Progenitor cell of endocrine pancreas (in vitro differentiated cells): ENCODE measurements around the gene PSMB9. TPM values are rescaled to one million over a fixed set of nuclear protein-coding genes. Genes with fewer than 3 reads are reported as not detected.

Experiments used
- DNase-seq: peaks from one replicate; pipeline ENCODE4 v3.0.0; 2021; ENCODE audit warnings: low spot score; ENCODE audit not compliant: unreplicated experiment
- H3K27ac Mint-ChIP-seq: 2 replicates; pipeline ENCODE4 v1.8.0; 2021; ENCODE audit warnings: mild to moderate bottlenecking, moderate library complexity, mixed read lengths
- H3K27me3 Mint-ChIP-seq: 2 replicates; pipeline ENCODE4 v1.8.0; 2021; ENCODE audit warnings: mixed read lengths
- H3K36me3 Mint-ChIP-seq: 2 replicates; pipeline ENCODE4 v1.8.0; 2022; ENCODE audit warnings: mixed read lengths; ENCODE audit not compliant: insufficient read depth
- H3K4me1 Mint-ChIP-seq: 2 replicates; pipeline ENCODE4 v1.8.0; 2021; ENCODE audit warnings: low read depth, mixed read lengths
- H3K4me3 Mint-ChIP-seq: 2 replicates; pipeline ENCODE4 v1.8.0; 2021; ENCODE audit warnings: low read depth, mild to moderate bottlenecking, moderate library complexity, mixed read lengths
- H3K9me3 Mint-ChIP-seq: 2 replicates; pipeline ENCODE4 v1.8.0; 2021; ENCODE audit warnings: low read depth, mixed read lengths
- total RNA-seq: library from RNA; stranded (reverse); gene quantifications from 2 replicates; pipeline ENCODE4 v1.2.1, GENCODE V29; 2021
- TF ChIP-seq, protein P1 (sequence below): fragments of 200-600 bp; sonication (generic); IDR thresholded peaks from one replicate; pipeline ENCODE4 v1.5.0; 2021; ENCODE audit warnings: antibody characterized with exemption, mild to moderate bottlenecking; ENCODE audit not compliant: unreplicated experiment

The PSMB9 gene
- total RNA-seq, 1 donor from 2014 or later: not detected

DNA sequence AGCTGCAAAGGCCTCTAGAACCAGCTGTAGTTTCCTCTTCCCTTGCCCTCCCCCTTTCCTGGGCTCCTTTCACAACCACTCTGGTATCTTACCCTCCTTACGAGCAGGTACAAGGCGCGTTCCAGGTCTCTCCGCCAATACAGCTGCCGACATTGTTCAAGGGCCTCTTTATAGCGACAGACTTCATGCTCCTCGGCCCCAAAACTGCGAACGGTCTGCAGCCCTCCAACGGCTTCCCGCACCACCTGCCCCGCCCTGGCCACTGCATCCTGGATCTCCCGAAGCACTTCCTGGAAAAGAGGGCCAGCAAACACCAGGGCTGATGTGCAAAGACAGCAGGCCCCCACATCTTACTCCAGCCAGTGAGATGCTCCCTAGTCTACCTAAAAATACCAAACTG, 21.5 kb upstream of the PSMB9 start:
- TF ChIP-seq, protein P1, sequence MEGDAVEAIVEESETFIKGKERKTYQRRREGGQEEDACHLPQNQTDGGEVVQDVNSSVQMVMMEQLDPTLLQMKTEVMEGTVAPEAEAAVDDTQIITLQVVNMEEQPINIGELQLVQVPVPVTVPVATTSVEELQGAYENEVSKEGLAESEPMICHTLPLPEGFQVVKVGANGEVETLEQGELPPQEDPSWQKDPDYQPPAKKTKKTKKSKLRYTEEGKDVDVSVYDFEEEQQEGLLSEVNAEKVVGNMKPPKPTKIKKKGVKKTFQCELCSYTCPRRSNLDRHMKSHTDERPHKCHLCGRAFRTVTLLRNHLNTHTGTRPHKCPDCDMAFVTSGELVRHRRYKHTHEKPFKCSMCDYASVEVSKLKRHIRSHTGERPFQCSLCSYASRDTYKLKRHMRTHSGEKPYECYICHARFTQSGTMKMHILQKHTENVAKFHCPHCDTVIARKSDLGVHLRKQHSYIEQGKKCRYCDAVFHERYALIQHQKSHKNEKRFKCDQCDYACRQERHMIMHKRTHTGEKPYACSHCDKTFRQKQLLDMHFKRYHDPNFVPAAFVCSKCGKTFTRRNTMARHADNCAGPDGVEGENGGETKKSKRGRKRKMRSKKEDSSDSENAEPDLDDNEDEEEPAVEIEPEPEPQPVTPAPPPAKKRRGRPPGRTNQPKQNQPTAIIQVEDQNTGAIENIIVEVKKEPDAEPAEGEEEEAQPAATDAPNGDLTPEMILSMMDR: no peak
- no peak for DNase-seq
- H3K27ac Mint-ChIP-seq: no peak overlapping the region
- H3K27me3 Mint-ChIP-seq: peaks cover 58% of the 10 kb centered on the region
- no peaks in the 10 kb centered on the region for H3K36me3 Mint-ChIP-seq
- H3K4me1 Mint-ChIP-seq: peaks cover 9% of the 10 kb centered on the region
- no peaks in the 10 kb centered on the region for H3K9me3 Mint-ChIP-seq
- H3K4me3 Mint-ChIP-seq: no peak overlapping the region

DNA sequence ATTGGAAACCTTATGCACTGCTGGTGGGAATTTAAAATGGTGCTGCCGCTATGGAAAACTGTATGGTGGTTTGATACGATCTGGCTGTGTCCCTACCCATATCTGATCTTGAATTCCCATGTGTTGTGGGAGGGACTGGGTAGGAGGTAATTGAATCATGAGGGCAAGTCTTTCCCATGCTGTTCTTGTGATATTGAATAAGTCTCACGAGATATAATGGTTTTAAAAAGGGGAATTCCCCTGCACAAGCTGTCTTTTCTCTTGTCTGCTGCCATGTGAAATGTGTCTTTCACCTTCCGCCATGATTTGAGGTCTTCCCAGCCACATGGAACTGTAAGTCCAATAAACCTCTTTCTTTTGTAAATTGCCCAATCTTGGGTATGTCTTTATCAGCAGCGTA, 20.3 kb upstream of the PSMB9 start:
- Mint-ChIP-seq H3K4me3 (no peak overlapping the region), H3K9me3 (no peaks in the 10 kb centered on the region), H3K27me3 (peaks cover 57% of the 10 kb centered on the region), H3K36me3 (no peaks in the 10 kb centered on the region), H3K4me1 (peaks cover 10% of the 10 kb centered on the region), H3K27ac (no peak overlapping the region)
- TF ChIP-seq, protein P1: no peak
- no peak for DNase-seq

DNA sequence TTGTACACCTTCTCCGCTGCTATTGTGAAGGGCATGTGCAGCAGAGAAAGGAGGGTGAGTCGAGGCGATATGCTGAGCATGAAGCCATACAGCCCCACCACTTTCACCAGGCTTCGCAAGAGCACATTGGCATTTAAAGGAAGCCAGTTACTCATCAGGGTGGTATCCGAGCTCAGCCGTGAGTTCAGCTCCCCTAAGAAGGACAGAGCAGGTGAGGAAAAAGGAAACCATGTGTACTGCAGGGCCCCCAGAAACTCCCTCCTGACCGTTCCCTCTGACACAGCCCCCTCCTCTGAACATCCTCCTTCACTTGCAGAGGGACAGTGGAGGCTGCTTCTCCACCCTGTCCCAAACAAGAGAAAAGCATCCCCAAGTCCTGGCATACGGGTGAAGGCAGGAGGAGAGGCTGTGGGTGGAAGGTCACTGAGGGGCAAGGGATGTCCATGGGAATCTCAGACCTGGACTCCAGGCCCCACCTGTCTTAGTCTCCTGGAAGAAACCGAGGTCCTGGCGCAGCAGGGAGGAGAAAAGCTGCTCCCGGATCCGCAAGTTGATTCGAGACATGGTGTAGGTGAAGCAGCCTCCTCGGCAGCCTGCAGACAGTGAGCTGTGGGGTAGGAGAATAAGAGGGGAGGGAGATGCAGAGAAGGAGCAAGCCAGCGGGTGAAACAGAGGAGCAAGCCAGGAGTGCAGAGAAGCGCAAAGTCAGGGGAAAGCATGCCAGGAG, 18.7 kb upstream of the PSMB9 start:
- Mint-ChIP-seq H3K4me3 (no peak overlapping the region), H3K27ac (no peak overlapping the region), H3K27me3 (peaks cover 58% of the 10 kb centered on the region), H3K36me3 (no peaks in the 10 kb centered on the region), H3K9me3 (no peaks in the 10 kb centered on the region), H3K4me1 (peaks cover 10% of the 10 kb centered on the region)
- no peak for DNase-seq
- TF ChIP-seq, protein P1: no peak

DNA sequence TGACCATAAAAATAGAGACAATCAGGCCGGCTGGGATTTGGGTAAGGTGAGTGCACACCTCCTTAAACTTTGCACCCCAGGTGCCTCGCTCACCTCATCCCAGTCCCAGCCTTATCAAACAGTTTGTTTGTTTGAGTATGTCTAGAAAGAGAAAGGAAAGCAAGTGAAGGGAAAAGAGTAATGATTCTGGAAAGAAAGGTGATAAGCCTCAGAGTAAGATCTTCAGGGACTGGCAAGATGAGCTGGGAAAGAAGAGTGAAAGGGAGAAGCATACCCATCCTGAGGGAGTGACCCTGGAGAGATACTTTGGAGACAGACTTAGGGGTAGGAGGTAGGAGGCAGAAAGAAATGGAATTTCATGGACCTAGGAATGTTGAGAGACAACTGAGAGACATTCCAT, 17.1 kb upstream of the PSMB9 start:
- no peaks in the 10 kb centered on the region for H3K9me3 Mint-ChIP-seq
- peaks cover 10% of the 10 kb centered on the region for H3K4me1 Mint-ChIP-seq
- H3K27ac Mint-ChIP-seq: no peak overlapping the region
- peak overlapping the region; percentile 84 for H3K4me3 Mint-ChIP-seq
- no peak for DNase-seq
- TF ChIP-seq, protein P1: no peak
- peaks cover 64% of the 10 kb centered on the region for H3K27me3 Mint-ChIP-seq
- no peaks in the 10 kb centered on the region for H3K36me3 Mint-ChIP-seq

DNA sequence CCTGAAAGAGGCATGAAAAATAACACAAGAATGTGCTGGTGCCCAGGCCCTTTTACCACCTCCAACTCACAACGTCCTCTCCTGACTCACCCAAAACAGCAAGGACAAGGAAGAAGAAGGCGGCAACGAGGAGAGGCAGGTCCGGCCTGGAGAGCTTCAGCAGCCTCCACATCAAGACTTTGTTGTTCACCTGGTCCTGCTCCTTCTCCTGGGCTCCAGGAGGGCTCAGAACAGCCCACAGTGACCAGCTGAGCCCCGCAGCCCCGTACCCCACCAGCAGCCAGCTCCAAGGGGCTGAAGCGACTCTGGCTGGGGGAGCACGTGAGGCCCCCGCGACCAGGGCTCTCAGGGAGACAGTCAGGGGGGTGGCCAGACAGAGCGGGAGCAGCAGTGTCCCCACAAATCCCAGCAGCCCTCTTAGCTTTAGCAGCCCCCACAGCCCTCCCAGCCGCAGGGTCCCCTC, 16.3 kb upstream of the PSMB9 start:
- H3K9me3 Mint-ChIP-seq: no peaks in the 10 kb centered on the region
- no peak overlapping the region for H3K27ac Mint-ChIP-seq
- DNase-seq: no peak
- peak overlapping the region; percentile 84 for H3K4me3 Mint-ChIP-seq
- peaks cover 10% of the 10 kb centered on the region for H3K4me1 Mint-ChIP-seq
- H3K27me3 Mint-ChIP-seq: peaks cover 69% of the 10 kb centered on the region
- TF ChIP-seq, protein P1: no peak
- H3K36me3 Mint-ChIP-seq: no peaks in the 10 kb centered on the region
